HEK293T (cell line): ENCODE results near the gene SGPL1.

Experiments
- BHLHE40 ChIP-seq: fragments of 450-650 bp; IDR thresholded peaks from 2 replicates; pipeline ENCODE4 v1.6.1; 2016; ENCODE audit warnings: mild to moderate bottlenecking, moderate library complexity, borderline replicate concordance
- FOXA1 ChIP-seq: fragments of 450-650 bp; IDR thresholded peaks from 2 replicates; pipeline ENCODE4 v1.6.1; 2016; ENCODE audit warnings: mild to moderate bottlenecking
- FOXK2 ChIP-seq: fragments of 450-650 bp; IDR thresholded peaks from 2 replicates; pipeline ENCODE4 v1.6.1; 2016; ENCODE audit warnings: mild to moderate bottlenecking
- NFRKB ChIP-seq: fragments of 450-650 bp; IDR thresholded peaks from 2 replicates; pipeline ENCODE4 v1.6.1; 2016; ENCODE audit warnings: mild to moderate bottlenecking, moderate library complexity
- SP1 ChIP-seq: fragments of 450-650 bp; IDR thresholded peaks from 2 replicates; pipeline ENCODE4 v1.6.1; 2017
- TARDBP ChIP-seq: fragments of 450-650 bp; IDR thresholded peaks from 2 replicates; pipeline ENCODE4 v1.6.1; 2016
- TF ChIP-seq, protein P1 (sequence below): fragments of 450-650 bp; IDR thresholded peaks from 2 replicates; pipeline ENCODE4 v1.6.1; 2016

GRCh38 chr10:70912556-70912955 lies 96.8 kb downstream of the SGPL1 start:
- no peak for TF ChIP-seq FOXK2
- no peak for TF ChIP-seq BHLHE40
- TF ChIP-seq SP1, result no peak
- no peak for TF ChIP-seq NFRKB
- TF ChIP-seq TARDBP, result no peak
- TF ChIP-seq, protein P1, sequence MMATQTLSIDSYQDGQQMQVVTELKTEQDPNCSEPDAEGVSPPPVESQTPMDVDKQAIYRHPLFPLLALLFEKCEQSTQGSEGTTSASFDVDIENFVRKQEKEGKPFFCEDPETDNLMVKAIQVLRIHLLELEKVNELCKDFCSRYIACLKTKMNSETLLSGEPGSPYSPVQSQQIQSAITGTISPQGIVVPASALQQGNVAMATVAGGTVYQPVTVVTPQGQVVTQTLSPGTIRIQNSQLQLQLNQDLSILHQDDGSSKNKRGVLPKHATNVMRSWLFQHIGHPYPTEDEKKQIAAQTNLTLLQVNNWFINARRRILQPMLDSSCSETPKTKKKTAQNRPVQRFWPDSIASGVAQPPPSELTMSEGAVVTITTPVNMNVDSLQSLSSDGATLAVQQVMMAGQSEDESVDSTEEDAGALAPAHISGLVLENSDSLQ, result no peak
- no peak for TF ChIP-seq FOXA1
